Measurements from ENCODE around the gene ENTPD1. TPM values are rescaled to one million over a fixed set of nuclear protein-coding genes. Genes with fewer than 3 reads are reported as not detected.

Gene ENTPD1
- total RNA-seq, 1 experiment from 2014 or later: 0.37 TPM

GRCh38 chr10:95783741-95784140 lies 27.8 kb downstream of the ENTPD1 start (continued):
- TF ChIP-seq REST (IDR thresholded peaks at IDR 0.05; ENCODE audit: low read depth): no peak
- TF ChIP-seq SRF (IDR thresholded peaks at IDR 0.05; ENCODE audit: low read depth): no peak

- H3K9ac ChIP-seq (ENCODE audit: low read length): no peak overlapping the region
- intact Hi-C loops (cut with micrococcal nuclease): no loop called here
- POLR2A ChIA-PET: no interaction called here
- no peak for TF ChIP-seq SRF (IDR thresholded peaks at IDR 0.05; ENCODE audit: low read depth)
- TF ChIP-seq CEBPB (IDR thresholded peaks at IDR 0.05; ENCODE audit: low read depth): no peak
- TF ChIP-seq ZBTB33 (IDR thresholded peaks at IDR 0.05; ENCODE audit: extremely low read depth, insufficient replicate concordance, low read length): no peak
- no peak for TF ChIP-seq EGR1 (IDR thresholded peaks at IDR 0.05; ENCODE audit: low read depth)
- TF ChIP-seq EZH2 (IDR thresholded peaks at IDR 0.05): no peak
- no peak for TF ChIP-seq ZFX (IDR thresholded peaks at IDR 0.05)
- TF ChIP-seq SP1 (IDR thresholded peaks at IDR 0.05; ENCODE audit: low read depth): no peak
- no peak for TF ChIP-seq REST (IDR thresholded peaks at IDR 0.05; ENCODE audit: low read depth)
- no peak overlapping the region for H3K4me3 ChIP-seq (replicated peaks in 1 of 2; ENCODE audit: low read depth in 1 of 2, low read length in 2 of 2)
- CTCF ChIA-PET: no interaction called here
- no peaks in the 10 kb centered on the region for H3K27me3 ChIP-seq (ENCODE audit: insufficient read depth, low read length)
- no TSS peak for BruUV-seq (replicated peaks)
- no peaks in the 10 kb centered on the region for H4K20me1 ChIP-seq (ENCODE audit: insufficient read depth)
- H3K4me2 ChIP-seq (ENCODE audit: low read length): no peak overlapping the region
- no peaks in the 10 kb centered on the region for H3K36me3 ChIP-seq (ENCODE audit: control insufficient read depth in 1 of 2, insufficient read depth in 2 of 2, low read length in 2 of 2)
- H3K9me3 ChIP-seq (ENCODE audit: control insufficient read depth in 1 of 2, insufficient read depth in 1 of 2, low read depth in 1 of 2, low read length in 2 of 2): no peaks in the 10 kb centered on the region
- H3K4me1 ChIP-seq (ENCODE audit: control insufficient read depth in 1 of 2, insufficient read depth in 2 of 2, low read length in 2 of 2): no peaks in the 10 kb centered on the region
- no peak overlapping the region for H3K27ac ChIP-seq (ENCODE audit: low read depth, low read length)
- H3K79me2 ChIP-seq (ENCODE audit: insufficient read depth, low read length): no peaks in the 10 kb centered on the region
- RAD21 ChIA-PET (ENCODE audit: low non-redundant PET in 1 of 2, low total read pairs in 2 of 2, uncharacterized antibody in 2 of 2, unreplicated experiment in 2 of 2): no interaction called here
- no peak for ATAC-seq
- H3K9me2 ChIP-seq (ENCODE audit: insufficient read depth): no peaks in the 10 kb centered on the region
- H2AFZ ChIP-seq (ENCODE audit: low read depth, low read length, poor library complexity, severe bottlenecking): no peak overlapping the region
- DNase-seq (ENCODE audit: low read depth, low spot score): no peak
Observed at GRCh38 chr10:95784279-95784913, 28.4 kb downstream of the ENTPD1 start.
